Trophoblast cell (in vitro differentiated cells and primary cell): ENCODE data around the gene ASPG.

Experiments
- DNase-seq, 2 donors: peaks; one replicate each; pipeline ENCODE4 v3.0.0-alpha.2; 2016
- H2AFZ ChIP-seq: 2 replicates; pipeline ENCODE4 v1.6.1; 2013; ENCODE audit warnings: low read length, moderate library complexity, mild to moderate bottlenecking; ENCODE audit not compliant: insufficient read depth, poor library complexity
- H2AK5ac ChIP-seq: 2 replicates; pipeline ENCODE4 v1.6.1; 2013; ENCODE audit warnings: mild to moderate bottlenecking, low read length
- H2BK120ac ChIP-seq: 2 replicates; pipeline ENCODE4 v1.6.1; 2013; ENCODE audit warnings: low read length, mild to moderate bottlenecking, moderate library complexity; ENCODE audit not compliant: insufficient read depth, poor library complexity
- H2BK12ac ChIP-seq: 2 replicates; pipeline ENCODE4 v1.6.1; 2013; ENCODE audit warnings: mild to moderate bottlenecking, low read length, moderate library complexity
- H2BK5ac ChIP-seq: 2 replicates; pipeline ENCODE4 v1.6.1; 2013; ENCODE audit warnings: low read length, low read depth, moderate library complexity, mild to moderate bottlenecking; ENCODE audit not compliant: poor library complexity
- H3K14ac ChIP-seq: 2 replicates; pipeline ENCODE4 v1.6.1; 2013; ENCODE audit warnings: mild to moderate bottlenecking, low read length
- H3K18ac ChIP-seq: 2 replicates; pipeline ENCODE4 v1.6.1; 2013; ENCODE audit warnings: mild to moderate bottlenecking, low read length
- H3K23ac ChIP-seq: 2 replicates; pipeline ENCODE4 v1.6.1; 2013; ENCODE audit warnings: low read length
- H3K27ac ChIP-seq: 2 replicates; pipeline ENCODE4 v1.5.1; 2013; ENCODE audit warnings: low read depth, mild to moderate bottlenecking, inconsistent platforms, low read length, moderate library complexity
- H3K27me3 ChIP-seq: 2 replicates; pipeline ENCODE4 v1.6.1; 2013; ENCODE audit warnings: inconsistent platforms, mild to moderate bottlenecking, low read length, moderate library complexity; ENCODE audit not compliant: insufficient read depth
- H3K36me3 ChIP-seq, 2 experiments: 1 replicate in 1 of 2; 2 replicates in 1 of 2; pipeline ENCODE4 v1.6.1; 2013; ENCODE audit warnings: low read length in 2 of 2, mild to moderate bottlenecking in 2 of 2, moderate library complexity in 1 of 2; ENCODE audit not compliant: insufficient read depth in 2 of 2, control insufficient read depth in 1 of 2
- H3K4ac ChIP-seq: 2 replicates; pipeline ENCODE4 v1.6.1; 2013; ENCODE audit warnings: low read depth, mild to moderate bottlenecking, low read length, moderate library complexity
- H3K4me1 ChIP-seq, 2 experiments: 1 replicate in 1 of 2; 2 replicates in 1 of 2; pipeline ENCODE4 v1.6.1; 2013; ENCODE audit warnings: low read length in 2 of 2, mild to moderate bottlenecking in 2 of 2, moderate library complexity in 1 of 2; ENCODE audit not compliant: insufficient read depth in 2 of 2, control insufficient read depth in 1 of 2
- H3K4me2 ChIP-seq: 2 replicates; pipeline ENCODE4 v1.6.1; 2013; ENCODE audit warnings: inconsistent platforms, mild to moderate bottlenecking, low read length, moderate library complexity
- H3K4me3 ChIP-seq: 2 replicates; pipeline ENCODE4 v1.5.1; 2013; ENCODE audit warnings: mild to moderate bottlenecking, low read depth, low read length, inconsistent platforms
- H3K79me1 ChIP-seq: one replicate; pipeline ENCODE4 v1.6.1; 2013; ENCODE audit warnings: low read length
- H3K79me2 ChIP-seq: 2 replicates; pipeline ENCODE4 v1.6.1; 2013; ENCODE audit warnings: low read length, mild to moderate bottlenecking; ENCODE audit not compliant: control insufficient read depth, insufficient read depth, poor library complexity
- H3K9ac ChIP-seq: 2 replicates; pipeline ENCODE4 v1.6.1; 2013; ENCODE audit warnings: mild to moderate bottlenecking, low read length
- H3K9me3 ChIP-seq: 2 replicates; pipeline ENCODE4 v1.6.1; 2013; ENCODE audit warnings: low read depth, mild to moderate bottlenecking, control low read depth, inconsistent platforms, low read length; ENCODE audit not compliant: insufficient read depth
- H4K12ac ChIP-seq: 2 replicates; pipeline ENCODE4 v1.6.1; 2013; ENCODE audit warnings: low read depth, mild to moderate bottlenecking, low read length, moderate library complexity
- H4K8ac ChIP-seq: 2 replicates; pipeline ENCODE4 v1.6.1; 2013; ENCODE audit warnings: low read depth, mild to moderate bottlenecking, low read length, moderate library complexity
- H4K91ac ChIP-seq: one replicate; pipeline ENCODE4 v1.6.1; 2013; ENCODE audit warnings: low read depth, mild to moderate bottlenecking, low read length, moderate library complexity
- WGBS: extraction: QIAGEN DNeasy Blood & Tissue Kit; methylation state at CpG from one replicate; pipeline ENCODE4 v1.1.7; 2013; ENCODE audit warnings: missing lambda C conversion rate; ENCODE audit not compliant: insufficient read length, insufficient coverage; ENCODE audit errors: extremely low coverage; 5-methylcytosine and 5-hydroxymethylcytosine counted together

ASPG gene

GRCh38 chr14:104054222-104054905, 31.1 kb upstream of the ASPG start:
- peaks cover 2% of the 10 kb centered on the region for H3K9me3 ChIP-seq
- H3K4me1 ChIP-seq = peaks cover 0 to 3% of the 10 kb centered on the region in 2 experiments
- no peak overlapping the region for H3K14ac ChIP-seq
- no peaks in the 10 kb centered on the region for H3K36me3 ChIP-seq
- H2BK120ac ChIP-seq = no peak overlapping the region
- H3K27me3 ChIP-seq = no peaks in the 10 kb centered on the region
- no peak overlapping the region for H2BK12ac ChIP-seq
- no peak overlapping the region for H3K4ac ChIP-seq
- H2BK5ac ChIP-seq = no peak overlapping the region
- no peak overlapping the region for H3K9ac ChIP-seq
- no peaks in the 10 kb centered on the region for H3K79me2 ChIP-seq
- no peak overlapping the region for H4K91ac ChIP-seq
- no peaks in the 10 kb centered on the region for H3K79me1 ChIP-seq
- H2AK5ac ChIP-seq = no peak overlapping the region
- no peak overlapping the region for H3K4me3 ChIP-seq
- no CpG with 5 or more reads among the region's 16 CpGs for WGBS
- H2AFZ ChIP-seq = no peak overlapping the region
- no peak overlapping the region for H4K8ac ChIP-seq
- H4K12ac ChIP-seq = no peak overlapping the region
- no peak overlapping the region for H3K4me2 ChIP-seq
- H3K27ac ChIP-seq = no peak overlapping the region
- DNase-seq = no peak
- no peak overlapping the region for H3K18ac ChIP-seq
- no peak overlapping the region for H3K23ac ChIP-seq

GRCh38 chr14:104062281-104062680, 23.2 kb upstream of the ASPG start:
- Histone ChIP-seq H3K4ac (no peak overlapping the region), H3K23ac (no peak overlapping the region), H4K12ac (no peak overlapping the region), H2AFZ (no peak overlapping the region), H3K4me3 (no peak overlapping the region), H4K91ac (no peak overlapping the region), H3K14ac (no peak overlapping the region), H2AK5ac (no peak overlapping the region), H3K18ac (no peak overlapping the region), H3K36me3 (no peaks in the 10 kb centered on the region), H3K4me1 (no peaks in the 10 kb centered on the region), H3K27ac (no peak overlapping the region), H4K8ac (no peak overlapping the region), H3K79me2 (no peaks in the 10 kb centered on the region), H3K27me3 (no peaks in the 10 kb centered on the region), H2BK120ac (no peak overlapping the region), H2BK5ac (no peak overlapping the region), H2BK12ac (no peak overlapping the region), H3K9ac (no peak overlapping the region), H3K9me3 (peaks cover 8% of the 10 kb centered on the region), H3K4me2 (no peak overlapping the region), H3K79me1 (no peaks in the 10 kb centered on the region)
- no peak for DNase-seq
- WGBS = no CpG with 5 or more reads among the region's 1 CpG

GRCh38 chr14:104064003-104064402, 21.5 kb upstream of the ASPG start:
- Histone ChIP-seq H3K36me3 (no peaks in the 10 kb centered on the region), H3K4me3 (no peak overlapping the region), H3K4me2 (no peak overlapping the region), H2BK12ac (no peak overlapping the region), H3K23ac (no peak overlapping the region), H4K8ac (no peak overlapping the region), H3K9me3 (peaks cover 11% of the 10 kb centered on the region), H2AK5ac (no peak overlapping the region), H2BK5ac (no peak overlapping the region), H2BK120ac (no peak overlapping the region), H3K27me3 (no peaks in the 10 kb centered on the region), H3K79me1 (no peaks in the 10 kb centered on the region), H3K9ac (no peak overlapping the region), H3K14ac (no peak overlapping the region), H3K4me1 (no peaks in the 10 kb centered on the region), H3K18ac (no peak overlapping the region), H2AFZ (no peak overlapping the region), H3K27ac (no peak overlapping the region), H4K91ac (no peak overlapping the region), H4K12ac (no peak overlapping the region), H3K4ac (no peak overlapping the region), H3K79me2 (no peaks in the 10 kb centered on the region)
- DNase-seq = no peak
- WGBS = no CpG with 5 or more reads among the region's 10 CpGs

GRCh38 chr14:104066279-104066678, 19.2 kb upstream of the ASPG start:
- no peak for DNase-seq
- no CpG with 5 or more reads among the region's 5 CpGs for WGBS

More at GRCh38 chr14:104066279-104066678, 19.2 kb upstream of the ASPG start:
- Histone ChIP-seq H3K4ac (no peak overlapping the region), H2AFZ (no peak overlapping the region), H2BK120ac (no peak overlapping the region), H3K9ac (no peak overlapping the region), H3K27me3 (no peaks in the 10 kb centered on the region), H2BK12ac (no peak overlapping the region), H3K27ac (no peak overlapping the region), H3K79me2 (no peaks in the 10 kb centered on the region), H2BK5ac (no peak overlapping the region), H3K36me3 (no peaks in the 10 kb centered on the region), H3K4me3 (no peak overlapping the region), H3K79me1 (no peaks in the 10 kb centered on the region), H3K4me2 (no peak overlapping the region), H3K4me1 (no peaks in the 10 kb centered on the region), H4K91ac (no peak overlapping the region), H4K12ac (no peak overlapping the region), H3K23ac (no peak overlapping the region), H3K14ac (no peak overlapping the region), H3K18ac (no peak overlapping the region), H2AK5ac (no peak overlapping the region), H3K9me3 (peaks cover 11% of the 10 kb centered on the region), H4K8ac (no peak overlapping the region)
